GM23338 (cell line): ENCODE results near the gene MLH1. TPM values are rescaled to one million over a fixed set of nuclear protein-coding genes. Genes with fewer than 3 reads are reported as not detected.

Source experiments
- ATAC-seq: fragments of 200-7000 bp; cut with Tn5 transposase; 3 replicates; pipeline ENCODE4 v1.9.1; 2020
- DNase-seq: peaks from one replicate; pipeline ENCODE4 v3.0.0-alpha.2; 2015; ENCODE audit warnings: low spot score
- H2AFZ ChIP-seq: fragments of 200-600 bp; sonication (generic); 2 replicates; pipeline ENCODE4 v1.8.0; 2016; ENCODE audit warnings: antibody characterized with exemption, mild to moderate bottlenecking, moderate library complexity
- H3F3A ChIP-seq: fragments of 200-600 bp; sonication (generic); replicated peaks from 2 replicates; pipeline ENCODE4 v1.8.0; 2017; ENCODE audit warnings: antibody characterized with exemption, mixed run types, low read depth
- H3K27ac ChIP-seq: fragments of 200-600 bp; sonication (generic); 2 replicates; pipeline ENCODE4 v1.6.1; 2016; ENCODE audit warnings: low read depth
- H3K27me3 ChIP-seq: fragments of 200-600 bp; sonication (generic); 2 replicates; pipeline ENCODE4 v1.8.0; 2016; ENCODE audit warnings: mild to moderate bottlenecking, mixed run types, moderate library complexity; ENCODE audit not compliant: insufficient read depth
- H3K36me3 ChIP-seq: fragments of 200-600 bp; sonication (generic); 2 replicates; pipeline ENCODE4 v1.8.0; 2016; ENCODE audit warnings: mild to moderate bottlenecking; ENCODE audit not compliant: insufficient read depth
- H3K4me1 ChIP-seq: fragments of 200-600 bp; sonication (generic); 2 replicates; pipeline ENCODE4 v1.8.0; 2016; ENCODE audit warnings: mild to moderate bottlenecking, moderate library complexity; ENCODE audit not compliant: insufficient read depth
- H3K4me2 ChIP-seq: fragments of 200-600 bp; sonication (generic); 2 replicates; pipeline ENCODE4 v1.7.1; 2017; ENCODE audit warnings: mixed run types
- H3K4me3 ChIP-seq: fragments of 200-600 bp; sonication (generic); 2 replicates; pipeline ENCODE4 v1.6.1; 2016; ENCODE audit warnings: mixed run types
- H3K79me2 ChIP-seq: fragments of 200-600 bp; sonication (generic); replicated peaks from 2 replicates; pipeline ENCODE4 v1.8.0; 2017; ENCODE audit warnings: mild to moderate bottlenecking; ENCODE audit not compliant: insufficient read depth
- H3K9me2 ChIP-seq: fragments of 200-600 bp; sonication (generic); 2 replicates; pipeline ENCODE4 v1.8.0; 2017; ENCODE audit not compliant: insufficient read depth
- H4K20me1 ChIP-seq: fragments of 200-600 bp; sonication (generic); replicated peaks from 2 replicates; pipeline ENCODE4 v1.8.0; 2017; ENCODE audit warnings: mild to moderate bottlenecking; ENCODE audit not compliant: insufficient read depth
- H3K27ac Mint-ChIP-seq: 2 replicates; pipeline ENCODE4 v1.8.0; 2020; ENCODE audit warnings: inconsistent platforms, mild to moderate bottlenecking, moderate library complexity, mixed read lengths
- H3K27me3 Mint-ChIP-seq: 3 replicates; pipeline ENCODE4 v1.8.0; 2022; ENCODE audit warnings: low read depth, mild to moderate bottlenecking, moderate library complexity, mixed read lengths, inconsistent platforms; ENCODE audit not compliant: insufficient read depth, poor library complexity
- H3K36me3 Mint-ChIP-seq: 3 replicates; pipeline ENCODE4 v1.8.0; 2021; ENCODE audit warnings: low read depth, mild to moderate bottlenecking, inconsistent platforms, moderate library complexity, mixed read lengths
- H3K4me1 Mint-ChIP-seq: 3 replicates; pipeline ENCODE4 v1.8.0; 2020; ENCODE audit warnings: mild to moderate bottlenecking, inconsistent platforms, mixed read lengths
- H3K4me3 Mint-ChIP-seq: 3 replicates; pipeline ENCODE4 v1.8.0; 2021; ENCODE audit warnings: moderate library complexity, mild to moderate bottlenecking, inconsistent platforms, mixed read lengths
- H3K9me3 Mint-ChIP-seq: 3 replicates; pipeline ENCODE4 v1.8.0; 2020; ENCODE audit warnings: moderate library complexity, mild to moderate bottlenecking, inconsistent platforms, mixed read lengths
- CREB1 ChIP-seq: fragments of 250-450 bp; sonication (Bioruptor Pico); IDR thresholded peaks from 2 replicates; pipeline ENCODE4 v1.5.0; 2020; ENCODE audit warnings: low read depth, mild to moderate bottlenecking, moderate library complexity
- EZH2phosphoT487 ChIP-seq: fragments of 200-600 bp; sonication (generic); IDR thresholded peaks from one replicate; pipeline ENCODE4 v1.8.1; 2018; ENCODE audit warnings: antibody characterized with exemption; ENCODE audit not compliant: unreplicated experiment
- NANOG ChIP-seq: IDR thresholded peaks from 2 replicates; pipeline ENCODE4 v1.6.1; 2016; ENCODE audit warnings: antibody characterized with exemption, borderline replicate concordance
- ZNF331 ChIP-seq: fragments of 250-450 bp; sonication (Bioruptor Pico); IDR thresholded peaks from 2 replicates; pipeline ENCODE4 v1.5.0; 2020; ENCODE audit warnings: low read depth, mild to moderate bottlenecking, moderate library complexity
- ZNF462 ChIP-seq: fragments of 250-450 bp; sonication (Bioruptor Pico); IDR thresholded peaks from 2 replicates; pipeline ENCODE4 v1.5.0; 2020; ENCODE audit warnings: mild to moderate bottlenecking, moderate library complexity
- polyA plus RNA-seq: library from polyadenylated mRNA; unstranded; fragments of >200 nt; fragmentation: Nextera tagmentation; extraction: Ambion mirVana; gene quantifications from 2 replicates; pipeline ENCODE4 v1.2.1, GENCODE V29; 2016
- total RNA-seq: library from RNA; depleted of rRNA; stranded (reverse); fragments of >200 nt; shearing (Covaris generic); gene quantifications from 2 replicates; pipeline ENCODE4 v1.2.3, GENCODE V29; 2014
- TF ChIP-seq, protein P1 (sequence below): IDR thresholded peaks from 2 replicates; pipeline ENCODE4 v1.6.1; 2016; ENCODE audit warnings: antibody characterized with exemption
- TF ChIP-seq, protein P2 (sequence below), 2 experiments: fragments of 200-600 bp in 1 of 2; sonication (generic) in 1 of 2; conservative IDR thresholded peaks; 2 replicates each; pipeline versions ENCODE4 v1.5.1 to v1.6.1; 2016 to 2017; ENCODE audit warnings: antibody characterized with exemption in 2 of 2, low read depth in 2 of 2, mild to moderate bottlenecking in 2 of 2, moderate library complexity in 1 of 2

MLH1 gene
- total and polyA plus RNA-seq, 2 experiments from 2014 or later: 31.7 to 58.0 TPM

DNA sequence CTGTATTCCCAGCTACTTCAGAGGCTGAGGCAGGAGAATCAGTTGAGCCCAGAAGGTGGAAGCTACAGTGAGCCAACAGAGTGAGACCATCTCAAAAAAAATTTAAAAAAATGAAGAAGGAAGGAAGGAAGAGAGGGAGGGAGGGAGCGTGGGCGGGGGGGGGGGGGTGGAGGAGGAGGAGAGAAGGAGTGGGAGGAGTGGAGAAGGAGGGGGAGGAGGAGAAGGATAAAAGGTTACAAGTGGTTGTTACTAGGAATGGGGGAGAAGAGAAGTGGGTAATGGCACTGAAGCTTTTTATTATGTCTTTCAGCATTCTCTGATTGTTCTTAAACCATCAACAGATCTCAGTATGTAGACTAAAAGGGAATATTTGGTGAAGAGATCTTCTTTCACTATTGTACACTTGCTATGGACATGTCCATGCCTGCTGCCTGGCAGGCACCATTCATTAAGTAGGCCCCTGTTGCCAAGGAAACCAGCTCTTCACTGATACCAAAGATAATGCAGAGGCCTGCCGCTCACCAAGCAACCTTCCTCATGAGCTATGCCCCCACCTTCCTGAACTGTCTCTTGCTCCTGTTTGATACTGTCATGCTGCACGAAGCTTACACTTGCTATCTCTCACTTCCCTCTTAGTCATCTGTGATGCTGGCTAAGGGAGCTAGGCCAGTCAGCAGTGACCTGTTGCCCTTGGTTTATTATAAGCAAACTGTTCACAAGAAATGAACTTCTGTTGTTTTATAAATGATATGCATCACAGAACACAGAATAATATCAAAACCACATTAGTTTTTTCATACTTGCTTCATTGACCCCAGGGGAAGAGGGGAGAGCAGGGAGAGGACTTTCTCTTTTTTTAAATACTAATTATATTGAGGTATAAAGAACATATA lies 23.5 kb upstream of the MLH1 start:
- H3K9me3 Mint-ChIP-seq: no peaks in the 10 kb centered on the region
- no peaks in the 10 kb centered on the region for H4K20me1 ChIP-seq
- H3K27me3 ChIP-seq: no peaks in the 10 kb centered on the region
- no peaks in the 10 kb centered on the region for H3K9me2 ChIP-seq
- no peaks in the 10 kb centered on the region for H3K79me2 ChIP-seq
- 0 out of 2 replicates have a peak overlapping the region, but pooled peaks have one; percentile 56 for H3K27ac ChIP-seq
- H3F3A ChIP-seq: no peaks in the 10 kb centered on the region
- no peaks in the 10 kb centered on the region for H3K36me3 Mint-ChIP-seq
- H2AFZ ChIP-seq: peak overlapping the region; percentile 61; the same call in 1 of the 2 replicates
- H3K4me2 ChIP-seq: no peak overlapping the region
- ATAC-seq: peak; percentile 91
- peak; percentile 80 for DNase-seq
- no peak for TF ChIP-seq NANOG
- TF ChIP-seq CREB1 (CRISPR knock-in tag): no peak
- TF ChIP-seq, protein P1, sequence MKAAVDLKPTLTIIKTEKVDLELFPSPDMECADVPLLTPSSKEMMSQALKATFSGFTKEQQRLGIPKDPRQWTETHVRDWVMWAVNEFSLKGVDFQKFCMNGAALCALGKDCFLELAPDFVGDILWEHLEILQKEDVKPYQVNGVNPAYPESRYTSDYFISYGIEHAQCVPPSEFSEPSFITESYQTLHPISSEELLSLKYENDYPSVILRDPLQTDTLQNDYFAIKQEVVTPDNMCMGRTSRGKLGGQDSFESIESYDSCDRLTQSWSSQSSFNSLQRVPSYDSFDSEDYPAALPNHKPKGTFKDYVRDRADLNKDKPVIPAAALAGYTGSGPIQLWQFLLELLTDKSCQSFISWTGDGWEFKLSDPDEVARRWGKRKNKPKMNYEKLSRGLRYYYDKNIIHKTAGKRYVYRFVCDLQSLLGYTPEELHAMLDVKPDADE: no peak
- no peak for TF ChIP-seq EZH2phosphoT487
- no peak for TF ChIP-seq ZNF462 (CRISPR knock-in tag)
- TF ChIP-seq, protein P2, sequence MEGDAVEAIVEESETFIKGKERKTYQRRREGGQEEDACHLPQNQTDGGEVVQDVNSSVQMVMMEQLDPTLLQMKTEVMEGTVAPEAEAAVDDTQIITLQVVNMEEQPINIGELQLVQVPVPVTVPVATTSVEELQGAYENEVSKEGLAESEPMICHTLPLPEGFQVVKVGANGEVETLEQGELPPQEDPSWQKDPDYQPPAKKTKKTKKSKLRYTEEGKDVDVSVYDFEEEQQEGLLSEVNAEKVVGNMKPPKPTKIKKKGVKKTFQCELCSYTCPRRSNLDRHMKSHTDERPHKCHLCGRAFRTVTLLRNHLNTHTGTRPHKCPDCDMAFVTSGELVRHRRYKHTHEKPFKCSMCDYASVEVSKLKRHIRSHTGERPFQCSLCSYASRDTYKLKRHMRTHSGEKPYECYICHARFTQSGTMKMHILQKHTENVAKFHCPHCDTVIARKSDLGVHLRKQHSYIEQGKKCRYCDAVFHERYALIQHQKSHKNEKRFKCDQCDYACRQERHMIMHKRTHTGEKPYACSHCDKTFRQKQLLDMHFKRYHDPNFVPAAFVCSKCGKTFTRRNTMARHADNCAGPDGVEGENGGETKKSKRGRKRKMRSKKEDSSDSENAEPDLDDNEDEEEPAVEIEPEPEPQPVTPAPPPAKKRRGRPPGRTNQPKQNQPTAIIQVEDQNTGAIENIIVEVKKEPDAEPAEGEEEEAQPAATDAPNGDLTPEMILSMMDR (conservative IDR thresholded peaks at IDR 0.05; ENCODE audit: low read depth in 2 of 2): no peak
- TF ChIP-seq ZNF331 (CRISPR knock-in tag): no peak
- no peaks in the 10 kb centered on the region for H3K36me3 ChIP-seq
- peaks cover 19% of the 10 kb centered on the region for H3K4me1 ChIP-seq
- peaks cover 10% of the 10 kb centered on the region for H3K27me3 Mint-ChIP-seq
- H3K4me3 ChIP-seq: no peak overlapping the region
- peaks cover 29% of the 10 kb centered on the region for H3K4me1 Mint-ChIP-seq
- peak overlapping the region; percentile 79; the same call in 1 of the 2 replicates for H3K27ac Mint-ChIP-seq
- no peak overlapping the region for H3K4me3 Mint-ChIP-seq
